GM12875 (cell line): Measurements from ENCODE around the gene IGF1.

ENCODE experiments used
- H3K4me3 ChIP-seq: one replicate; pipeline ENCODE4 v1.5.1; 2011; ENCODE audit warnings: low read depth, low read length, control low read depth
- CTCF ChIP-seq: IDR thresholded peaks from 2 replicates; pipeline ENCODE4 v1.5.1; 2011; ENCODE audit warnings: low read depth, mild to moderate bottlenecking, control low read depth, inconsistent platforms, low read length, moderate library complexity, borderline replicate concordance; ENCODE audit not compliant: insufficient read depth

Gene IGF1

GRCh38 chr12:102421802-102422583 lies 58.4 kb downstream of the IGF1 start:
- TF ChIP-seq CTCF, result no peak
- H3K4me3 ChIP-seq, result no peak overlapping the region

- no peak overlapping the region for H3K4me3 ChIP-seq
- TF ChIP-seq CTCF, result no peak
These were observed 61.1 kb downstream of the IGF1 start for GRCh38 chr12:102419094-102419764.

- H3K4me3 ChIP-seq, result no peak overlapping the region
- TF ChIP-seq CTCF, result no peak
These were observed 63.3 kb downstream of the IGF1 start for GRCh38 chr12:102417055-102417454.

- H3K4me3 ChIP-seq, result no peak overlapping the region
- no peak for TF ChIP-seq CTCF
These were observed 64.8 kb downstream of the IGF1 start for GRCh38 chr12:102415515-102415914.

GRCh38 chr12:102413396-102413795 lies 67.0 kb downstream of the IGF1 start:
- no peak overlapping the region for H3K4me3 ChIP-seq
- TF ChIP-seq CTCF, result no peak

GRCh38 chr12:102410511-102410910 lies 69.9 kb downstream of the IGF1 start:
- no peak for TF ChIP-seq CTCF
- H3K4me3 ChIP-seq, result no peak overlapping the region
